DMS114 treated with DMSO at 0.1 percent for 48 hours (cell line): ENCODE data around the gene GUCD1.
"Not testable (repeated sequence)": the region's sequence is repeated elsewhere in the genome, so short reads cannot be mapped to it uniquely, and the experiment has no call there.

Source experiments
- DNase-seq: peaks from one replicate; lab custom pipeline; 2025; ENCODE audit not compliant: unreplicated experiment; lab: John Stamatoyannopoulos, UW

Gene GUCD1

GRCh38 chr22:24565077-24565476 lies 10.1 kb upstream of the GUCD1 start:
- no peak for DNase-seq

- no peak for DNase-seq
Observed at GRCh38 chr22:24564376-24565058, 9.6 kb upstream of the GUCD1 start.

GRCh38 chr22:24563246-24563645 lies 8.3 kb upstream of the GUCD1 start:
- DNase-seq, result no peak

GRCh38 chr22:24559471-24559870 lies 4.5 kb upstream of the GUCD1 start:
- no peak for DNase-seq

- DNase-seq, result peak; percentile 91
Observed at GRCh38 chr22:24555165-24556039, 464 bp upstream of the GUCD1 start, which contains the start of gene SNRPD3. TSS of gene SNRPD3 (plus strand) at chr22:24555999. CDS start at chr22:24557675, 1,676 bp downstream.

- no peak for DNase-seq
Observed at GRCh38 chr22:24553597-24554312, 1.2 kb downstream of the GUCD1 start.

- not testable (repeated sequence) for DNase-seq
Observed at GRCh38 chr22:24552503-24553286, 2.2 kb downstream of the GUCD1 start.

GRCh38 chr22:24550902-24551435 lies 4.0 kb downstream of the GUCD1 start:
- no peak for DNase-seq

- DNase-seq, result no peak
Observed at GRCh38 chr22:24550028-24550901, 4.7 kb downstream of the GUCD1 start.

GRCh38 chr22:24548812-24549211 lies 6.1 kb downstream of the GUCD1 start:
- no peak for DNase-seq

GRCh38 chr22:24543679-24544243 lies 11.2 kb downstream of the GUCD1 start:
- no peak for DNase-seq

- no peak for DNase-seq
Observed at GRCh38 chr22:24543185-24543601, 11.7 kb downstream of the GUCD1 start.

- no peak for DNase-seq
Observed at GRCh38 chr22:24542641-24543040, 12.3 kb downstream of the GUCD1 start.

- DNase-seq, result no peak
Observed at GRCh38 chr22:24541681-24542515, 13.0 kb downstream of the GUCD1 start.

- DNase-seq, result no peak
Observed at GRCh38 chr22:24540470-24540869, 14.5 kb downstream of the GUCD1 start.

GRCh38 chr22:24536089-24536488 lies 18.8 kb downstream of the GUCD1 start:
- no peak for DNase-seq

GRCh38 chr22:24535348-24535747 lies 19.6 kb downstream of the GUCD1 start:
- no peak for DNase-seq

GRCh38 chr22:24532075-24532474 lies 22.9 kb downstream of the GUCD1 start:
- DNase-seq, result no peak
